Osteoblast (primary cell): ENCODE data around the gene PEX16. TPM values are rescaled to one million over a fixed set of nuclear protein-coding genes. Genes with fewer than 3 reads are reported as not detected.

Source experiments
- DNase-seq: peaks from one replicate; pipeline ENCODE4 v3.0.0; 2011; ENCODE audit warnings: low spot score, mixed read lengths; ENCODE audit not compliant: insufficient read length; ENCODE audit errors: missing footprints
- H2AFZ ChIP-seq: 2 replicates; pipeline ENCODE4 v1.6.0; 2011; ENCODE audit warnings: mild to moderate bottlenecking, low read length
- H3K27ac ChIP-seq: 2 replicates; pipeline ENCODE4 v1.5.1; 2011; ENCODE audit warnings: mild to moderate bottlenecking, low read depth, low read length, moderate library complexity
- H3K27me3 ChIP-seq: 2 replicates; pipeline ENCODE4 v1.6.0; 2012; ENCODE audit warnings: mild to moderate bottlenecking, control low read depth, inconsistent platforms, low read length, moderate library complexity; ENCODE audit not compliant: insufficient read depth
- H3K36me3 ChIP-seq: 2 replicates; pipeline ENCODE4 v1.5.1; 2011; ENCODE audit warnings: mild to moderate bottlenecking, low read length, control low read depth, moderate library complexity; ENCODE audit not compliant: insufficient read depth
- H3K4me1 ChIP-seq: 2 replicates; pipeline ENCODE4 v1.5.1; 2011; ENCODE audit warnings: mild to moderate bottlenecking, low read length, control low read depth, moderate library complexity; ENCODE audit not compliant: insufficient read depth
- H3K4me2 ChIP-seq: 2 replicates; pipeline ENCODE4 v1.6.0; 2011; ENCODE audit warnings: mild to moderate bottlenecking, low read length; ENCODE audit not compliant: insufficient read depth
- H3K4me3 ChIP-seq: fragments of 200-600 bp; sonication (generic); 3 replicates; pipeline ENCODE4 v1.5.1; 2012; ENCODE audit warnings: mild to moderate bottlenecking, low read length, inconsistent platforms; ENCODE audit not compliant: insufficient read depth
- H3K79me2 ChIP-seq: 2 replicates; pipeline ENCODE4 v1.6.0; 2012; ENCODE audit warnings: mild to moderate bottlenecking, low read length, control low read depth, inconsistent platforms; ENCODE audit not compliant: insufficient read depth
- H3K9me3 ChIP-seq: 2 replicates; pipeline ENCODE4 v1.5.1; 2011; ENCODE audit warnings: low read depth, low read length, control low read depth
- H4K20me1 ChIP-seq: 2 replicates; pipeline ENCODE4 v1.6.0; 2012; ENCODE audit warnings: mild to moderate bottlenecking, low read length, control low read depth; ENCODE audit not compliant: insufficient read depth
- CTCF ChIP-seq: IDR thresholded peaks from 2 replicates; pipeline ENCODE4 v1.5.1; 2011; ENCODE audit warnings: mild to moderate bottlenecking, low read depth, low read length, moderate library complexity; ENCODE audit errors: extremely low read depth
- total RNA-seq: library from RNA; depleted of rRNA; stranded (reverse); fragments of >200 nt; gene quantifications from 2 replicates; pipeline ENCODE4 v1.2.3, GENCODE V29; 2012

PEX16 gene
- total RNA-seq, 1 donor, result 28.6 TPM

DNA sequence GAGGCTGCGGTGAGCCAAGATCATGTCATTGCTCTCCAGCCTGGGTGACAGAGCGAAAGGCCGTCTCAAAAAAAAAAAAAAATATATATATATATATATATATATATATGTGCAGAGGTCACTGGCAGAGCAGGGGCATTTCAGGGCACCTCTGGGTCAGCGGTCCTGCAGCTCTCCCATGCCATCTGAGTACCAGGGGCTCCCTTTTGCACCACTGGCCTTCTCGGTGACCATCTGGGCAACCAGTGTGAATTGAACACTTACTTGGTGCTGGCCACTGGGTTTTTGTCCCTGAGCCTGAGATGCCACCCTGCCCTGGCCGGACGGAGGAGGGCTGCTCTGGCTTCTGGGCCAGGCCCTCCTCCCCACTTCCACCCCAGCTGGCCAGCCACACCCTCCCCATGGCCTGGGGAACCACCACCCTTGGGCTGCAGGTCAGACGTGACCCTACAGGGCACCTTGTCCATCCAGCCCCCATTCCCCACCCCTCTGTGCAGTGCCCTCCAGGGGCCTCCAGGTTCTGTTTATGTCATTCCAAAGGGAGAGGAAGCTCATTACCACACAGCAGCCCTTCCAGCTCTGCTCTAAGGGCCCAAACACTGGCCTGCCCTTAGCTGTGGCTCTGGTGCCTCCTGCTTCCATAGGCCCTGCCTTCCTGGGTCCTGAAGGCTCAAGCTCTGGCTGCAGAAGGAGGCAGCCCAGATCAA is 22.0 kb downstream of the PEX16 start:
- no peak overlapping the region for H3K4me2 ChIP-seq
- no peak overlapping the region for H3K4me3 ChIP-seq
- H3K9me3 ChIP-seq, result no peaks in the 10 kb centered on the region
- peaks cover 29% of the 10 kb centered on the region for H3K27me3 ChIP-seq
- DNase-seq, result peak; percentile 66
- no peaks in the 10 kb centered on the region for H3K36me3 ChIP-seq
- no peak overlapping the region for H2AFZ ChIP-seq
- H4K20me1 ChIP-seq, result peaks cover 2% of the 10 kb centered on the region
- H3K4me1 ChIP-seq, result peaks cover 8% of the 10 kb centered on the region
- TF ChIP-seq CTCF, result no peak
- H3K27ac ChIP-seq, result no peak overlapping the region
- H3K79me2 ChIP-seq, result no peaks in the 10 kb centered on the region

DNA sequence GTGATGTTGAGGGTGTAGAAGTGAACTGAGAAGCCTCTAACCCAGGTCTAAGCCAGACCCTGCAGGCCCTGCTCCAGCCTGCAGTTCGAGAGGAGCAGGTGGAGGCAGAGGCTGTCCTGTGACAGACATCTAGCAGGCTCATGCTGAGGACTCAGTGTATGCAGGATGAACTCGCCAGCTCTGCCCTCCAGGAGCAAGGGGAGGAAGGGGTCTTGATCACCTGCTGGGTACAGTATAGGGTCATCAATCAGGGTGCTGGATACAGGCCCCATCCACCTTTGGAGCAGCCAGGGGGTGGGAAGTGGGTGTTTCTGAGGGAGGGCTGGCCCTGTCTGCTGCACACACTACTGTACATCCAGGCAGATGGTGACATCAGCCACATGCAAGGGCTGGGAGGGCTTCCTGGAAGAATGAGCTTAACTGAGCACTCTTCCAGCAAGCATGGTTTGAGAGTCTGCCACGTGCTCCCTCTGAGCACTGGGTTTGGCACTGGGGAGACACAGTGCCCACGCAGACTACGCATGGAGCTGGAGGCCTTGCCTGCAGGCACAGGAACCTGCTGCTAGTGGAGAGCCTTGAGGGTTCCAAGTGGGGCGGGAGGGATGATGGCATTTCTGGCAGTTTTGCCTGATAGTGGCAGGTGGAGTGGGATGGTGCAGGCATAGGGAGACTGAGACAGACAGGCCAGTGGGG is 23.0 kb downstream of the PEX16 start:
- Histone ChIP-seq H2AFZ (no peak overlapping the region), H4K20me1 (peaks cover 2% of the 10 kb centered on the region), H3K9me3 (no peaks in the 10 kb centered on the region), H3K4me3 (no peak overlapping the region), H3K27me3 (peaks cover 29% of the 10 kb centered on the region), H3K27ac (no peak overlapping the region), H3K4me1 (peaks cover 3% of the 10 kb centered on the region), H3K4me2 (no peak overlapping the region), H3K79me2 (no peaks in the 10 kb centered on the region), H3K36me3 (no peaks in the 10 kb centered on the region)
- DNase-seq, result peak; percentile 73
- TF ChIP-seq CTCF, result no peak

GRCh38 chr11:45892856-45893255 is 24.8 kb downstream of the PEX16 start:
- Histone ChIP-seq H3K4me3 (no peak overlapping the region), H3K9me3 (no peaks in the 10 kb centered on the region), H3K4me1 (no peaks in the 10 kb centered on the region), H3K36me3 (no peaks in the 10 kb centered on the region), H2AFZ (no peak overlapping the region), H4K20me1 (peaks cover 2% of the 10 kb centered on the region), H3K27me3 (peaks cover 18% of the 10 kb centered on the region), H3K4me2 (no peak overlapping the region), H3K79me2 (no peaks in the 10 kb centered on the region), H3K27ac (no peak overlapping the region)
- DNase-seq, result peak; percentile 29
- TF ChIP-seq CTCF, result no peak

GRCh38 chr11:45890886-45891550 is 26.7 kb downstream of the PEX16 start:
- no peaks in the 10 kb centered on the region for H3K79me2 ChIP-seq
- no peaks in the 10 kb centered on the region for H3K36me3 ChIP-seq
- no peak overlapping the region for H3K27ac ChIP-seq
- peaks cover 12% of the 10 kb centered on the region for H3K27me3 ChIP-seq
- no peak overlapping the region for H3K4me3 ChIP-seq
- peak; percentile 87 for DNase-seq
- no peak for TF ChIP-seq CTCF
- H3K4me1 ChIP-seq, result no peaks in the 10 kb centered on the region
- H3K9me3 ChIP-seq, result no peaks in the 10 kb centered on the region
- no peak overlapping the region for H3K4me2 ChIP-seq
- no peak overlapping the region for H2AFZ ChIP-seq
- peaks cover 9% of the 10 kb centered on the region for H4K20me1 ChIP-seq
